Stimulated activated CD4-positive, alpha-beta T cell treated with anti-CD3 and anti-CD28 coated beads, TNF-alpha, amount 100 ng/mL, for 1 hour (primary cell): Measurements from ENCODE around the gene SFXN5.

Experiments
- DNase-seq, 3 donors: peaks; one replicate each; pipeline ENCODE4 v3.0.0-alpha.2; 2020; ENCODE audit warnings: low read depth in 3 of 3, low spot score in 1 of 3

Gene SFXN5

GRCh38 chr2:73053316-73054114 is 18.0 kb downstream of the SFXN5 start:
- DNase-seq = no peak

- no peak for DNase-seq
These were observed 21.4 kb downstream of the SFXN5 start for GRCh38 chr2:73050121-73050545.

GRCh38 chr2:73043929-73044832 is 27.3 kb downstream of the SFXN5 start:
- no peak for DNase-seq

DNA sequence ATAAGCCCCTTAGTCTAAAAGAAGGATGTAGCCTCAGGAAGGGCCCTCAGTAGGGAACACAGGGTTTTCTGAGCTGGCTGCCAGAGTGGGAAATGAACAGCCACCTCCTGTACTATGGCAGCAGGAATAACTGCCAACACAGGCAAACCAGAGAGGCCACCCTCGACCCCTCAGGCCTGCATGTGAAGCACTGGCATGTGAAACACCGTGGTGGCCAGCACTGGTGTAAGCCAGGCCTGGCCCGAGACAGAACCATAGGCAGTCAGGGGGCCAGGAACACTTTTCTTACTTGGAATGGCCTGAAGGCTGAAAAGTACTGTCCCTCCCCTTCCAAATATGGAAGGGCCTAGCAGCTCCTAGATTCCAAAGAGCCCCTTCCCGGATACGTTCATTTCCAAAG is 28.2 kb downstream of the SFXN5 start:
- DNase-seq = no peak

GRCh38 chr2:73037947-73038585 is 33.4 kb downstream of the SFXN5 start:
- DNase-seq = no peak

DNA sequence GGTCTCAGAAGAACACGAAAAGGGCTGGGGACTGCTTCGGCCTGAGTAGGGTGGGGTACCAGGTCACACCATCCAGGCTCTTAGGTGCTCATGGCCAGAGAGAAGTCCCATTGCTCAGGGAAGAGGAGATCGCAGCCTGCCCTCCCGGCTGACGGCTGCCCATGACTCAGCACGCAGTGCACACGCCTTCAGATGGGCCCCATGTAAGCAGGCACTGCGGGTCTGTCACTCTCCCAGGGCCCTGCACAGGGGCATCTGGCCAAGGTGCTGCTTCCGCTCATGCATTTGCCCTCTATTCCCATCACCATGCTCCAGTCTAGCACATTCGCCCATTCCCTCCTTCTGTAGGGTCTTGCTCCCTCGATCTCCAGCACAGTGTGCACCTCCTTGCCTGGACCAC is 34.7 kb downstream of the SFXN5 start:
- DNase-seq = no peak

DNA sequence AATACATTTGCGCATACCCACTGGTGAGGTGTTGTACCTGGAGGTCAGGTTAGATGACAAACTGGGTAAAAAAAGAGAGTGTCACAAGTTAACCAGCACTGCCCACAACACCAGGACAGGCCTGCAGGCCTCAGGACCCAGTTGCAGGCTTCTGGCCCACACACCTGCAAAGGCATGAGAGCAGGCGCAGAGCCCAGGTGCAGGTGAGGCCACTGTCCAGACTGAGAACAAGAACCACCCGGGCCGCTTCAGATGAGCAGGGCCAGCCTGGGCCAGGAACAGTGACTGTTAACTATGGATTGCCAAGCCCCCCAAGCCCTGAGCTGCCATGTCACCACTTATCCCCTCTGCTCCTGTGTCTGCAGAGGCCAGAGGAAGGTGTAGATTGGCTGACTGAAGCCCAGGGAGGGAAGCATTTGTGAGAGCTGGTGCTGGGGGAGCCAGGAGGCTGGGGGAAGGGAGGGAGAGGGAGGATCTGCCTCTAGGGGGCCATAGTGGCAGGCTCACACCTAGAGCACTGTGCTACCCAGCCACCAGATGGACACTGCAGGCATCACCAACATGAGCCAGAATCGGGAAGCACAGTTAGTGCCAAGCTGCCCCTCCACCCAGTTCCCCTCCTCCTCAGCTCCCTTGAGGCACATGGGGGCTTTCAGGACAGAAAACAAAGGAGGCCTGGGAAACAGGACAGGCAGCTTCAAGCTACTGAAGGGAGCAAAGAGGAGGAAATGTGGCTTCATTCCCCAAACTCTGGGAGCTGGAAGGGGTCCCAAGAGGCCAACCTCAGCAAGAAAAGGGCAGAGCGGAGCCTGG is 35.4 kb downstream of the SFXN5 start:
- DNase-seq = no peak

DNA sequence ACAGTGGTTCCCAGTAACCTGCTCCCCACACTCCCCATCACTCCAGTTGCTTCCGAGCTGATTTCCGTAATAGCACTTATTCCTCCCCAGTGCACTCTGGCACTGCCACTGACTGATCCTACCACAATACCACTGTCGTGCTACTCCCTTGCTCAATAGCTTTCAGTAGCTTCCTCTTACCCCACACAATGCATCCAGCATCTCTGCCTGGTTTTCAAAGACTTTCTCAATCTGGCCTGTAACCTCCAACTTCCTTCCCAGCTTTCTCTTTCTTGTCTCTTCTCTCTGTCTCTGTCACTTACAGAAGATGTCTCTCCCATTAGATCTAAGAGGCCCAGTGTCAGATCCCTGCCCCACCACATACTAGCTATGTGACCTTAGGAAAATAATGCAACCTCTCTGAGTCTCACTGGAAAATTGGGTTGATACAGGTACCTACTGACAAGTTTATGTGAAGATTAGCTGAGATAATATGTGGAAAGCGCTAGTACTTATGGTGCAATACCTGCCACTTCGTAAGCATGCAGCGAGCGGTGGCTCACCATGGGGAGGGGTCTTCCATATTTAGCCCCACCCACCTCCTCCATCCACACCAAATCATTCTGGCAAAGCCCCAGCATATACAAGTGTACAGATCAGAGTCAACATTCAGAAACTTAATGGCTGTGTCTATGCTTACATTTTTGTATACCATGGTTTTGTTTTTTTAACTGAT is 36.7 kb downstream of the SFXN5 start:
- no peak for DNase-seq

GRCh38 chr2:73033766-73034381 is 37.6 kb downstream of the SFXN5 start:
- no peak for DNase-seq

- no peak for DNase-seq
These were observed 38.3 kb downstream of the SFXN5 start for GRCh38 chr2:73033142-73033765.

DNA sequence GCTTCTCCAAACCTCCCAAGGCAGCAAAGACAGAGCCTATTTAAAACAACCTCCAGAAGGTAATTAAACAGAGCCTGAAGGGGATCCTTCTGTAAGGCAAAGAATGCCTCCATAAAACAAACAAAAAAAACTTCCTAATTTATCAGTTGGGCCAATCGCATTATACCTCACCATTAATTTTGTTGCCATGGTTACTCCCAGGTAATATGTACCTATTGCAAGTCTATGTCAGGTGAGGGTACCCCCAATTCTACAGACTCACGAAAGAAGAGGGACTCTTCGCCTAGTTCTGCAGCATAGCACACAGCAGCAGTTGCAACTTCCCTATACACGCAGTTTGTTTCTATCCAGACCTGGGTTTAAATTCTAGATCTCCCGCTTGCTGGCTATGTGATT is 38.8 kb downstream of the SFXN5 start:
- DNase-seq = no peak

DNA sequence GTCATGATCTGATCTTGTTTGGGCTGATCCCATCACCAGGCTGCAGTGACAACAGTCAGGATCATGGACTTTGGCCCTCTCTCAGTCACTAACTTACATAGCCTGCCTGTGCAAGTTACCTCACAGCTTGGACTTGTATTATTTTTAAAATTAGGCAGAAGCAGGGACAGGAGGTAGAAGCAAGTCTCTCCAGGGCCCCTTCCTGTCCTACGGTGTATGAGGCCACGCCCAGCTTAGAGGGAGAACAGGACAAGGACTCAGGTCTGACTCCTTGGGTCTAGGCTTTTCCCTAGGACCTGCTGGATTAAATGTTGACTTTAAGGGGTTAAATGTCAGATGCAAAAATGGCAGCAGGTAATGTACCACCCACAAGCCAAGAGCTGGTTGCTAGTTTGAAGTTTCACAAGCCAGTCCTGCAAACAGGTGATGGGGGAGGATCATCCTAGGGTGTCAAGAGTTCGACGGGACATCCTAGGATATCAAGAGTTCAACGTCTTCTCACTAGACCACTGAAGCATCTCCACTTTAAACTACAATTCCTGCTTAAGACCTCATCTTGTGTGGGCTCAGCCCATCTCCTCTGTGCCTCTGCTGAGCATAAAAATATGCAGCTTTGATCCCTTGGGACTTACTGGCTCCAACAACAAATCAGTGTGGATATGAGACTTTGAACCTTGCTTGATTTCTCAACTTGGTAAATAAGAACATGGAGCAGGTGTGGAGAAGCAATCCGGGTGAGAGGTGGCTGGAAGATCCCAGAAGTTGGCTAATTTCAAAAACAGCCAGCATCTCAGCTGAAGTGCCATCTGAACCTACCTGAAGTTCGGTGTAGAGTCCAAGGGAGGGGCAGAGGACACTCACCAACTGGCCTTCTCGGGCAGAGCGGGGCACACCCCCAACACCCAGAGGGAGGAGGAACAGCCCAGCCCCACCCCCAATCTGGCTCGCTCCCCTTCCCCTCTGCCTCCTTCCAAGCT is 39.5 kb downstream of the SFXN5 start:
- DNase-seq = no peak

DNA sequence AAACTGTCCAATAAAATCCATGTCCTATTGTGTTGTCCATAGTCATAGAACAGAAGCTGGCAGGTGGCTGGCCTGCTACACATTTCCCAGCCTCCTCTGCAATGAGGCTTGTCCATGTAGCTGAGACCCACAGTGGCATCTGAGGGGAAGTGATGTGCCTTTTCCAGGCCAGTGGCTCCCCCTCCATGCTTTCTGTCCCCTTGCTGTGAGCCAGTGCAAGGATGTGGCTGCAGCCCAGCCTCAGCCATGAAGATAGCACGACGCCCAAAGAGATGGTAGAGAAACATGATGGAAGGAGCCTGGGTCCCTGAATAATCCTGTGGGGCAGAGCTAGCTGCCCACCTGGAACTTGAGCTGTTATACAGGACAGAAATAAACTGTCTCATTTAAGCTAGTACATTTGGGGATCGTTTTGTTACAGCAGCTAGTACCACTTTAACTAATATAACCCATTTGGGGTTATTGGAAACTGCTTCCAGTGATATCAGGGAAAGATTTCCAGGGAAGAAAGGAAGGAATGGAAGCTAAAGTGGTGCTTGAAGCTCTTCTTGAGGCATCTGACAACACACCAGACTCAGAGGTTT is 40.3 kb downstream of the SFXN5 start:
- no peak for DNase-seq

GRCh38 chr2:73028841-73029240 is 42.7 kb downstream of the SFXN5 start:
- DNase-seq = no peak

- no peak for DNase-seq
These were observed 44.2 kb downstream of the SFXN5 start for GRCh38 chr2:73027340-73027739.

DNA sequence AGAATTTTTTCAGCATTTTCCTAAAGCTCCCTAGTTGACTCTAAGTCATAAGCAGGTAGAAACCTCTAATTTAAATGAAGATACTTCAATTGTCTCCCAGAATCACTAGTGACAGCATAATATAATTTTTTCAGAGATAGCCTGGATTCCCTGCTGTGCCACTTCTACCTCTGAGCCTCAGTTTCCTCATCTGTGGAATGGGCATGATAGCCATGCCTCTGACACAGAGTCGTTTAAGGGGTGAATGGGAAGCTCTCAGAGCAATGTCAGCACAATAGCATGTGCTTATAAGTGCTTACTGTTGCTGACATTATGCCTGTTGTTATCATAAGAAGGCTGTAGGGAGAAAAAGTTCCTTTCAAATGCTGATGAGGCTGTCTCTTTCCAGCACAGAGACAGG is 48.0 kb downstream of the SFXN5 start:
- DNase-seq = no peak

GRCh38 chr2:73022024-73022568 is 49.4 kb downstream of the SFXN5 start:
- DNase-seq = no peak
